GM12878 (cell line): ENCODE measurements around the gene RFC3. TPM values are rescaled to one million over a fixed set of nuclear protein-coding genes. Genes with fewer than 3 reads are reported as not detected.

ENCODE experiments used
- ATAC-seq: fragments of 200-7000 bp; cut with Tn5 transposase; 3 replicates; pipeline ENCODE4 v1.9.1; 2020; ENCODE audit warnings: mild to moderate bottlenecking, moderate library complexity
- BruUV-seq: library from RNA; stranded (reverse); fragments of 400-500 nt; replicated peaks from 2 replicates; lab custom pipeline; 2021; lab: Mats Ljungman, UMichigan
- CTCF ChIA-PET: fragments of 300-600 bp; sonication (Branson Sonifier 250); formaldehyde crosslinking; extraction: SDS; loops from one replicate; lab custom pipeline; 2021; ENCODE audit warnings: inconsistent platforms; lab: Yijun Ruan, JAX
- POLR2A ChIA-PET: fragments of 350-600 bp; formaldehyde crosslinking; extraction: SDS; loops from one replicate; lab custom pipeline; 2021; ENCODE audit warnings: inconsistent platforms; lab: Charles Lee
- RAD21 ChIA-PET: fragments of 300-600 bp; sonication (Branson Sonifier 250); formaldehyde crosslinking; loops from one replicate; lab custom pipeline; 2023; ENCODE audit warnings: antibody characterized with exemption; ENCODE audit not compliant: unreplicated experiment; lab: Charles Lee
- SMC1A ChIA-PET: fragments of 300-600 bp; sonication (Branson Sonifier 250); formaldehyde crosslinking; loops from one replicate; lab custom pipeline; 2023; ENCODE audit not compliant: unreplicated experiment, uncharacterized antibody; lab: Charles Lee
- DNase-seq: peaks from one replicate; pipeline ENCODE4 v3.0.0-alpha.2; 2011; ENCODE audit warnings: low read depth, low spot score
- FAIRE-seq: peaks from 3 replicates; lab custom pipeline; 2011; peaks lifted over from hg19 to GRCh38; lab: Jason Lieb, UNC
- H2AFZ ChIP-seq: 2 replicates; pipeline ENCODE4 v1.6.0; 2011; ENCODE audit warnings: low read depth, low read length, control low read depth; ENCODE audit not compliant: control insufficient read depth
- H3K27ac ChIP-seq: 2 replicates; pipeline ENCODE4 v1.5.1; 2011; ENCODE audit warnings: control low read depth; ENCODE audit not compliant: control insufficient read depth, insufficient read depth
- H3K27me3 ChIP-seq, 2 experiments: replicated peaks in 1 of 2; 2 replicates each; pipeline versions ENCODE4 v1.6.0 to v1.6.1; 2011; ENCODE audit warnings: low read length in 1 of 2; ENCODE audit not compliant: control insufficient read depth in 2 of 2, insufficient read depth in 2 of 2
- H3K36me3 ChIP-seq, 2 experiments: 2 replicates each; pipeline ENCODE4 v1.5.1; 2011; ENCODE audit warnings: low read length in 1 of 2; ENCODE audit not compliant: control insufficient read depth in 2 of 2, insufficient read depth in 2 of 2
- H3K4me1 ChIP-seq: 2 replicates; pipeline ENCODE4 v1.6.1; 2011; ENCODE audit warnings: mild to moderate bottlenecking, low read length, moderate library complexity, mixed read lengths; ENCODE audit not compliant: control insufficient read depth, insufficient read depth
- H3K4me2 ChIP-seq: 2 replicates; pipeline ENCODE4 v1.6.0; 2011; ENCODE audit warnings: control low read depth; ENCODE audit not compliant: control insufficient read depth, insufficient read depth
- H3K4me3 ChIP-seq: fragments of 200-600 bp; sonication (generic); 2 replicates; pipeline ENCODE4 v1.5.1; 2016
- H3K79me2 ChIP-seq: 2 replicates; pipeline ENCODE4 v1.6.0; 2011; ENCODE audit warnings: low read length; ENCODE audit not compliant: control insufficient read depth, insufficient read depth
- H3K9ac ChIP-seq: 2 replicates; pipeline ENCODE4 v1.8.0; 2011; ENCODE audit warnings: low read length, control low read depth, mixed read lengths; ENCODE audit not compliant: control insufficient read depth, insufficient read depth
- H3K9me3 ChIP-seq: replicated peaks from 3 replicates; pipeline ENCODE4 v1.5.1; 2011; ENCODE audit warnings: mild to moderate bottlenecking, low read length; ENCODE audit not compliant: control insufficient read depth, insufficient read depth
- H4K20me1 ChIP-seq: 2 replicates; pipeline ENCODE4 v1.6.0; 2011; ENCODE audit not compliant: control insufficient read depth, insufficient read depth
- BCL11A ChIP-seq: IDR thresholded peaks from 2 replicates; pipeline ENCODE4 v1.6.1; 2011; ENCODE audit warnings: low read depth, low read length
- CBX3 ChIP-seq: fragments of 200-600 bp; sonication (generic); IDR thresholded peaks from 2 replicates; pipeline ENCODE4 v1.6.1; 2016; ENCODE audit warnings: low read depth, borderline replicate concordance
- CBX5 ChIP-seq: sonication (generic); IDR thresholded peaks from 2 replicates; pipeline ENCODE4 v1.6.1; 2016; ENCODE audit warnings: low read depth, moderate library complexity, mild to moderate bottlenecking, inconsistent platforms
- CHD1 ChIP-seq: IDR thresholded peaks from 2 replicates; pipeline ENCODE4 v1.6.1; 2012; ENCODE audit warnings: low read depth, low read length, improper control_type of control experiment
- MTA3 ChIP-seq: IDR thresholded peaks from 2 replicates; pipeline ENCODE4 v1.6.1; 2012; ENCODE audit warnings: low read length, inconsistent platforms, borderline replicate concordance
- SREBF1 ChIP-seq: IDR thresholded peaks from 2 replicates; pipeline ENCODE4 v1.6.1; 2012; ENCODE audit warnings: mild to moderate bottlenecking, low read length
- TCF7 ChIP-seq: IDR thresholded peaks from 2 replicates; pipeline ENCODE4 v1.6.1; 2014; ENCODE audit warnings: antibody characterized with exemption, borderline replicate concordance
- WGBS: methylation state at CpG from one replicate; pipeline ENCODE4 v1.1.6; 2016; ENCODE audit warnings: low lambda C conversion rate; ENCODE audit not compliant: insufficient replicate concordance, insufficient coverage; ENCODE audit errors: missing lambda C conversion rate; 5-methylcytosine and 5-hydroxymethylcytosine counted together
- in situ Hi-C: fragments of 300-500 bp; cut with MboI; formaldehyde crosslinking; loops from 9 replicates; pipeline ENCODE4 v1.14.3; 2018; ENCODE audit warnings: mixed read lengths
- intact Hi-C: fragments of 100-400 bp; cut with micrococcal nuclease; formaldehyde crosslinking; loops from one replicate; pipeline ENCODE4 v1.14.2; 2022; ENCODE audit not compliant: unreplicated experiment
- polyA plus RNA-seq, 11 experiments: library from polyadenylated mRNA; depleted of rRNA in 4 of 11; unstranded in 6 of 11; stranded (reverse) in 5 of 11; fragments of >200 nt; fragmentation: Nextera tagmentation in 4 of 11; fragmentation: Illumina TruSeq in 1 of 11; extraction: Ambion mirVana in 4 of 11; extraction: Trizol in 1 of 11; gene quantifications; 1 replicate in 1 of 11; 2 replicates in 10 of 11; pipeline versions ENCODE4 v1.2.1 to v1.2.3, GENCODE V29; 2011 to 2016; ENCODE audit warnings: inconsistent platforms in 2 of 11, missing spikeins in 2 of 11, low read depth in 1 of 11
- total RNA-seq, 4 experiments: library from RNA; depleted of rRNA in 3 of 4; stranded (reverse); fragments of >200 nt in 3 of 4; fragmentation: Illumina TruSeq in 1 of 4; extraction: Trizol in 1 of 4; gene quantifications; 2 replicates each; pipeline versions ENCODE4 v1.2.1 to v1.2.3, GENCODE V29; 2013 to 2021

Gene RFC3
- total and polyA plus RNA-seq, 10 of the 15 experiments (the other 5 are each of a cell fraction or from before 2014, with no cell fraction given), result 57.6 to 98.9 (median 81.3) TPM

DNA sequence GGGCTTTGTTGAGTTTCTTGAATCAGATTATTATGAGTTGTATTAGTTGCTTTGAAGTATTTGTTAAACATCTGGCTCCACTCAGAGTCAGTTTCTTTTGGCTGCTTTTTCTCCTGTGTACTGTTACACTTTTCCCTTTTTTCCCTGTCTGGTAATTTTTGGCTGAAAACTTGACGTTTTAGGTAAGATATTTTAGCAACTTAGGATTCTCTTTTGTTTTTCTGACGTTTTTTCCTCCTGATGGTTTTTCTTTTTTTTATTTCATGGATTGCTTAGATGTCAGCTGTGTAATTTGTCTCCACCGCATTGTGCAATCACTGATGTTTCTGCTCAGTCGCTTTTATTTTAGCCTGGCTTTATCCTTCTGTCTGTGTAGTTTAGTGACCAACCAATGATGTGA, 20.7 kb downstream of the RFC3 start:
- intact Hi-C loops (no loop called here), in situ Hi-C loops (no loop called here)
- no peak for TF ChIP-seq CBX5
- no peak for TF ChIP-seq SREBF1
- TF ChIP-seq CBX3, result no peak
- TF ChIP-seq BCL11A, result no peak
- TF ChIP-seq TCF7, result no peak
- Histone ChIP-seq H3K36me3 (peaks cover 2 to 6% of the 10 kb centered on the region in 2 experiments), H3K79me2 (no peaks in the 10 kb centered on the region), H3K9ac (no peak overlapping the region), H3K27ac (no peak overlapping the region), H3K9me3 (no peaks in the 10 kb centered on the region), H3K4me2 (no peak overlapping the region), H3K4me3 (no peak overlapping the region), H3K27me3 (no peaks in the 10 kb centered on the region), H4K20me1 (no peaks in the 10 kb centered on the region), H2AFZ (no peak overlapping the region), H3K4me1 (no peaks in the 10 kb centered on the region)
- ATAC-seq, result no peak
- POLR2A ChIA-PET, result no interaction called here
- SMC1A ChIA-PET, result no interaction called here
- RAD21 ChIA-PET, result no interaction called here
- DNase-seq, result no peak
- BruUV-seq, result no TSS peak
- no peak for FAIRE-seq
- WGBS, result 73% methylated on average over 4 of the region's 4 CpGs
- CTCF ChIA-PET, result no interaction called here

DNA sequence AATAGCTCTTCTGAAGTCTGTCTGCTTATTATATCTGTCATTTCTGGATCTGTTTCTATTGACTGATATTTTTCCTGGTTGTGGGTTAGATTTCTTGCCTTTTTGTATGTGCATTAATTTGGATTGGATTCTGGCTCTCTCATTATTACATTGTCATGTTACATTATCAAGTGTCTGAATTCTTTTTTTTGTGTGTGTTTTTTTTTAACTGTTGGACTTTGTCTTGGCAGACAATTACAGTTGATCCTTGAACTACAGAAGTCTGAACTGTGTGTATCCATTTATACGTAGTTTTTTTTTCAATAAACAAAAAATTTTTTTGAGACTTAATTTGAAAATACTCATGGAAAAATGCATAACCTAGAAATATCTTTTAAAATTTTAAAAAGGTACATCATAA, 22.5 kb downstream of the RFC3 start:
- no peaks in the 10 kb centered on the region for H3K4me1 ChIP-seq
- ChIA-PET SMC1A (interaction anchor here (0.9 to 1.8 kb wide), 4 partner anchors 8 to 296 kb away, joined by 3 to 4 read pairs (median 4); partner anchors contain the start of gene RFC3), RAD21 (no interaction called here), CTCF (no interaction called here), POLR2A (interaction anchor here (1.1 kb wide), 1 partner anchor 9 kb away, joined by 3 read pairs; no protein-coding TSS in a partner anchor)
- 89% methylated on average over 1 of the region's 1 CpG for WGBS
- no TSS peak for BruUV-seq
- no peak for FAIRE-seq
- no peak overlapping the region for H3K4me2 ChIP-seq
- H3K27me3 ChIP-seq, result no peaks in the 10 kb centered on the region
- H3K79me2 ChIP-seq, result no peaks in the 10 kb centered on the region
- H3K27ac ChIP-seq, result no peak overlapping the region
- TF ChIP-seq CHD1, result no peak
- TF ChIP-seq MTA3, result no peak
- DNase-seq, result no peak
- no peak overlapping the region for H3K4me3 ChIP-seq
- no peak overlapping the region for H2AFZ ChIP-seq
- in situ Hi-C loops (no loop called here), intact Hi-C loops (no loop called here)
- no peak overlapping the region for H3K9ac ChIP-seq
- H3K9me3 ChIP-seq, result no peaks in the 10 kb centered on the region
- ATAC-seq, result no peak
- H4K20me1 ChIP-seq, result no peaks in the 10 kb centered on the region
- peaks cover 0 to 6% of the 10 kb centered on the region in 2 experiments for H3K36me3 ChIP-seq
